GM23338 (cell line): Measurements from ENCODE around the gene CORO1C. TPM values are rescaled to one million over a fixed set of nuclear protein-coding genes. Genes with fewer than 3 reads are reported as not detected.

Experiments
- ATAC-seq: fragments of 200-7000 bp; cut with Tn5 transposase; 3 replicates; pipeline ENCODE4 v1.9.1; 2020
- DNase-seq: peaks from one replicate; pipeline ENCODE4 v3.0.0-alpha.2; 2015; ENCODE audit warnings: low spot score
- H2AFZ ChIP-seq: fragments of 200-600 bp; sonication (generic); 2 replicates; pipeline ENCODE4 v1.8.0; 2016; ENCODE audit warnings: antibody characterized with exemption, mild to moderate bottlenecking, moderate library complexity
- H3F3A ChIP-seq: fragments of 200-600 bp; sonication (generic); replicated peaks from 2 replicates; pipeline ENCODE4 v1.8.0; 2017; ENCODE audit warnings: antibody characterized with exemption, mixed run types, low read depth
- H3K27ac ChIP-seq: fragments of 200-600 bp; sonication (generic); 2 replicates; pipeline ENCODE4 v1.6.1; 2016; ENCODE audit warnings: low read depth
- H3K27me3 ChIP-seq: fragments of 200-600 bp; sonication (generic); 2 replicates; pipeline ENCODE4 v1.8.0; 2016; ENCODE audit warnings: mild to moderate bottlenecking, mixed run types, moderate library complexity; ENCODE audit not compliant: insufficient read depth
- H3K36me3 ChIP-seq: fragments of 200-600 bp; sonication (generic); 2 replicates; pipeline ENCODE4 v1.8.0; 2016; ENCODE audit warnings: mild to moderate bottlenecking; ENCODE audit not compliant: insufficient read depth
- H3K4me1 ChIP-seq: fragments of 200-600 bp; sonication (generic); 2 replicates; pipeline ENCODE4 v1.8.0; 2016; ENCODE audit warnings: mild to moderate bottlenecking, moderate library complexity; ENCODE audit not compliant: insufficient read depth
- H3K4me2 ChIP-seq: fragments of 200-600 bp; sonication (generic); 2 replicates; pipeline ENCODE4 v1.7.1; 2017; ENCODE audit warnings: mixed run types
- H3K4me3 ChIP-seq: fragments of 200-600 bp; sonication (generic); 2 replicates; pipeline ENCODE4 v1.6.1; 2016; ENCODE audit warnings: mixed run types
- H3K79me2 ChIP-seq: fragments of 200-600 bp; sonication (generic); replicated peaks from 2 replicates; pipeline ENCODE4 v1.8.0; 2017; ENCODE audit warnings: mild to moderate bottlenecking; ENCODE audit not compliant: insufficient read depth
- H3K9me2 ChIP-seq: fragments of 200-600 bp; sonication (generic); 2 replicates; pipeline ENCODE4 v1.8.0; 2017; ENCODE audit not compliant: insufficient read depth
- H4K20me1 ChIP-seq: fragments of 200-600 bp; sonication (generic); replicated peaks from 2 replicates; pipeline ENCODE4 v1.8.0; 2017; ENCODE audit warnings: mild to moderate bottlenecking; ENCODE audit not compliant: insufficient read depth
- H3K27ac Mint-ChIP-seq: 2 replicates; pipeline ENCODE4 v1.8.0; 2020; ENCODE audit warnings: inconsistent platforms, mild to moderate bottlenecking, moderate library complexity, mixed read lengths
- H3K27me3 Mint-ChIP-seq: 3 replicates; pipeline ENCODE4 v1.8.0; 2022; ENCODE audit warnings: low read depth, mild to moderate bottlenecking, moderate library complexity, mixed read lengths, inconsistent platforms; ENCODE audit not compliant: insufficient read depth, poor library complexity
- H3K36me3 Mint-ChIP-seq: 3 replicates; pipeline ENCODE4 v1.8.0; 2021; ENCODE audit warnings: low read depth, mild to moderate bottlenecking, inconsistent platforms, moderate library complexity, mixed read lengths
- H3K4me1 Mint-ChIP-seq: 3 replicates; pipeline ENCODE4 v1.8.0; 2020; ENCODE audit warnings: mild to moderate bottlenecking, inconsistent platforms, mixed read lengths
- H3K4me3 Mint-ChIP-seq: 3 replicates; pipeline ENCODE4 v1.8.0; 2021; ENCODE audit warnings: moderate library complexity, mild to moderate bottlenecking, inconsistent platforms, mixed read lengths
- H3K9me3 Mint-ChIP-seq: 3 replicates; pipeline ENCODE4 v1.8.0; 2020; ENCODE audit warnings: moderate library complexity, mild to moderate bottlenecking, inconsistent platforms, mixed read lengths
- CREB1 ChIP-seq: fragments of 250-450 bp; sonication (Bioruptor Pico); IDR thresholded peaks from 2 replicates; pipeline ENCODE4 v1.5.0; 2020; ENCODE audit warnings: low read depth, mild to moderate bottlenecking, moderate library complexity
- CTCF ChIP-seq, 2 experiments: fragments of 200-600 bp in 1 of 2; sonication (generic) in 1 of 2; conservative IDR thresholded peaks; 2 replicates each; pipeline versions ENCODE4 v1.5.1 to v1.6.1; 2016 to 2017; ENCODE audit warnings: antibody characterized with exemption in 2 of 2, low read depth in 2 of 2, mild to moderate bottlenecking in 2 of 2, moderate library complexity in 1 of 2
- ETS1 ChIP-seq: IDR thresholded peaks from 2 replicates; pipeline ENCODE4 v1.6.1; 2016; ENCODE audit warnings: antibody characterized with exemption
- EZH2phosphoT487 ChIP-seq: fragments of 200-600 bp; sonication (generic); IDR thresholded peaks from one replicate; pipeline ENCODE4 v1.8.1; 2018; ENCODE audit warnings: antibody characterized with exemption; ENCODE audit not compliant: unreplicated experiment
- JUNB ChIP-seq: IDR thresholded peaks from one replicate; pipeline ENCODE4 v1.6.1; 2016; ENCODE audit warnings: antibody characterized with exemption; ENCODE audit not compliant: unreplicated experiment
- NANOG ChIP-seq: IDR thresholded peaks from 2 replicates; pipeline ENCODE4 v1.6.1; 2016; ENCODE audit warnings: antibody characterized with exemption, borderline replicate concordance
- POLR2AphosphoS5 ChIP-seq: IDR thresholded peaks from 2 replicates; pipeline ENCODE4 v1.6.1; 2016; ENCODE audit warnings: antibody characterized with exemption, low read depth
- REST ChIP-seq: IDR thresholded peaks from one replicate; pipeline ENCODE4 v1.6.1; 2018; ENCODE audit warnings: antibody characterized with exemption; ENCODE audit not compliant: unreplicated experiment
- ZNF114 ChIP-seq: fragments of 250-450 bp; sonication (Bioruptor Pico); IDR thresholded peaks from 2 replicates; pipeline ENCODE4 v1.5.0; 2020; ENCODE audit warnings: mild to moderate bottlenecking, moderate library complexity
- polyA plus RNA-seq: library from polyadenylated mRNA; unstranded; fragments of >200 nt; fragmentation: Nextera tagmentation; extraction: Ambion mirVana; gene quantifications from 2 replicates; pipeline ENCODE4 v1.2.1, GENCODE V29; 2016
- total RNA-seq: library from RNA; depleted of rRNA; stranded (reverse); fragments of >200 nt; shearing (Covaris generic); gene quantifications from 2 replicates; pipeline ENCODE4 v1.2.3, GENCODE V29; 2014

CORO1C gene
- total and polyA plus RNA-seq, 2 experiments from 2014 or later: 59.2 to 89.5 TPM

- TF ChIP-seq CTCF (conservative IDR thresholded peaks at IDR 0.05; ENCODE audit: low read depth in 2 of 2) (no peak), ETS1 (no peak), NANOG (no peak), JUNB (no peak), POLR2AphosphoS5 (no peak), CREB1 (CRISPR knock-in tag) (no peak), REST (no peak), EZH2phosphoT487 (no peak)
These were observed 131.8 kb downstream of the CORO1C start (continued) for GRCh38 chr12:108599541-108599940.

GRCh38 chr12:108598553-108599250 lies 132.6 kb downstream of the CORO1C start:
- H3K79me2 ChIP-seq: no peaks in the 10 kb centered on the region
- Mint-ChIP-seq H3K27me3 (peaks cover 2% of the 10 kb centered on the region), H3K36me3 (no peaks in the 10 kb centered on the region), H3K27ac (no peak overlapping the region), H3K9me3 (no peaks in the 10 kb centered on the region), H3K4me3 (no peak overlapping the region), H3K4me1 (peaks cover 10% of the 10 kb centered on the region)
- no peaks in the 10 kb centered on the region for H3K27me3 ChIP-seq
- no peaks in the 10 kb centered on the region for H3F3A ChIP-seq
- H3K4me1 ChIP-seq: no peaks in the 10 kb centered on the region; the same call in 1 of the 2 replicates
- DNase-seq (no peak), ATAC-seq (no peak)
- no peaks in the 10 kb centered on the region for H3K9me2 ChIP-seq
- no peaks in the 10 kb centered on the region for H3K36me3 ChIP-seq
- no peaks in the 10 kb centered on the region for H4K20me1 ChIP-seq
- H3K4me2 ChIP-seq: no peak overlapping the region
- H3K27ac ChIP-seq: no peak overlapping the region
- H2AFZ ChIP-seq: no peak overlapping the region
- no peak overlapping the region for H3K4me3 ChIP-seq
- TF ChIP-seq REST (no peak), ZNF114 (no peak), POLR2AphosphoS5 (no peak)
